HG02610 (cell line): ENCODE results near the gene EPB41L4A.

Experiments used
- ATAC-seq: cut with Tn5 transposase; IDR thresholded peaks from one replicate; pipeline ENCODE4 v1.9.1; 2021; ENCODE audit warnings: mild to moderate bottlenecking, moderate library complexity; ENCODE audit not compliant: unreplicated experiment

EPB41L4A gene

GRCh38 chr5:112316006-112316405, 103.1 kb downstream of the EPB41L4A start:
- ATAC-seq = no peak

DNA sequence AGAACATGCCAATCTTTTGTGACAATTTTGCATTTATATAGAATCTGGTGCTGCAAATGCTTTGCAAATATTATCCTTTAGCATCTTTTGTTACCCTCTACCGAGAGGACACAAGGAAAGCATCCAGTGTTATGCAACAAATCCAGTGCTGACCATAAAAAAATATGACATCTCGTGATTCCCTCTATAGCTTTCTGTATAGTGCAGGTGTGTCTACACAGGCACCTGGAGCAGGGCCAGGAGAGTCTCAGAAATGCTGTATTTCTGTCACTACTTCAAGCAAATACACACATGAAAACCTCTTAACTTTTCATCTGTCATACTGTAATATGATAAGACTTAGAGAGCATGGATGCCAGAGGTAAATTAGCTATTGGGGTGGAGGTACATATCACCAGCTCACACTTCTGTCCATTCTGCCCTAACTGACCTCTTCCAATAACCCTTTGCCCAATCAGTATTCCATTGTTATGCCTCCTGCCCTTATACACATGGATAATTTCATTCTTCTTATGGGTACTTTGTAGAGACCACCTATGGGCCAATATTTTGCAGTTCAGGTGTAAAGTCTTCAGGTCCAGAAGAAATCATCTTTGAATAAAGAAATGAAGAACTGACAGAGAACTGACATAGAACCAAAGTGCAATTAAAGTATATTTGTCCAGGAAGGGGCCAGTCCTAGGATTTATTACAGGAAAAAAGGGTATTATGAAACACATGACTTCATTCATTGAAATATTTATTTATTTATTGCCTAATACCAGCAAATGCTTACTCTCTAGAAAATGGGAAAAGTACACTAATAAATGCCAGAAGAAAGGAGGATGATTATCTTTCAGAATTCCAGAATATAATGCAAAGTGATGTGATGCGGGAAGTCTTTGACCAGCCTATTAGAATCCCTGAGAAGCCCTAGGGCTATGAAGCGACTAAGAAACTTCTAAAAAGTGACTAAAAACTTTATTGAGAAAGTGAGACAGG, 106.5 kb downstream of the EPB41L4A start:
- ATAC-seq = no peak

- ATAC-seq = no peak
These were observed 108.3 kb downstream of the EPB41L4A start for GRCh38 chr5:112310746-112311145.

DNA sequence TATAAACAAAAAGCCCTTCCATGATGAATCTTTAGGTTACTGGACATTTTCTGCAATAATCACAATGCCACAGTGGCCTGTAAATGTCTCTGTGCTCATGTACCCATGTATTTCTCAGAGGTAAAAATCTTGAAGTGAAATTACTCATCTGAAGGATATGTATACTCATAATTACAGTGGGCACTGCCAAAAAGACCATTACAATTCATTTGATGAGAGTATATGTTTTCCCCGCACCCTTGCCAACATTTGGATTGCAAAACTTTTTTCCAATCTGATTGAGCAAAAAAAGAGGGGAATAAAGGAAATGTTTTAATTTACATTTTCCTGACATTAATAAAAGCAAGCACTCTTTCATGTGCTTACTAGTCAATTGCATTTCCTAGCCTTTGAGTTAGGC, 110.5 kb downstream of the EPB41L4A start:
- ATAC-seq = no peak

- no peak for ATAC-seq
These were observed 112.1 kb downstream of the EPB41L4A start for GRCh38 chr5:112306956-112307355.

DNA sequence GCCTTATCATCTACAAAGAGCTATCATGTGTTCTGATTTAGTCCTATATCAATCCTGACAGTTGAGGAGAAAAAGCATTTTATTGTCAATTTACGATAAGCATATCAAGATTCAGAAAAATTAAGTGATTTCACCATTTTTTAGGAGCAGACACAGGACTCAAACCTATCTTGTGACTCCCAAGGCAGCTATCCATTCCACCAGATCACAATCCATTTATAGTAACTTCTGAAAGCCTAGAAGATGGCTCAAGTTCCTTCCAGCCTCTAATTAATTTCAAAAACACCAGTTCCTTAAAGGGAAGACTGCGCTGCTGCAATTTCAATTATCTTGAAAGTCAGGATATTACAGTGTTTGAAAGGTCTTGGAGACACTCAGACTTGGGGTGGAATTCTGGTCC, 114.3 kb downstream of the EPB41L4A start:
- ATAC-seq = no peak

DNA sequence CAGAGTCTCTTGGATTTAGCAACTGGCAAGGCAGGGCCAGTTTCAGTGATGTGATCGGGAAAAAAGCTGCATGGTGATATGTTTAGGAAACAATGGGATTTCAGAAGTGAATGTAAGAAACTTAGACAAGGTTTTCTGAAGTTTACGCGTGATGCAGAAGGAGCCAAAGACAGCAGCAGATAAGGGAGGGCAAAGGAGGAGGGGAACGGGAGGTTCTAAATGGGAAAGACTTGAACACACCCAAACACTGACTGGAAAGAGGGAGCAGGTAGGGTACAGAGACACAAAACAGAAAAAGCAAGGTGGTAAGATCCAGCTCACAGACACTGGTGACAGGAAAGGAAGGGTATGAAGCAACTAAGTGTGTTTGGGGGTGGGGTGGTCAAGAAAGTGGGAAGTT, 115.4 kb downstream of the EPB41L4A start:
- ATAC-seq = no peak

DNA sequence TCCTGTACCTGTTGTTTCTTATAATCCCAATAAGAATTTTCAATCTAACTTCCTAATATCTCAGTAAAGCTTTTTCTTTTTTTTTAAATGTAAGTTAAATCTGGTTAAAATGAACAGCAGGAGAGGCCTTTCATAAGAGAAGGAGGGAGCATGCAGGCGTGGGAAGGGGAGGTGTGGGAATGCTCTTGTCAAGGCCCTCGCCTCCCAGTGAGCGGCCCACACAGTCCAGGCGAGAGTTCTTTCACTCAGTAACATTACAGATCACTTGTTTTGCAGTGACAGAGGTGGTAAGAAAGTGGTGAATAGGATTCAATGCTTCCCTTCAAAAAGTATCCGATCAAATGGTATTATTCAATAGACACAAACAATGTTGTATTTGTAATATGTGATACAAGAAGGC, 125.0 kb downstream of the EPB41L4A start:
- no peak for ATAC-seq

GRCh38 chr5:112293587-112293986, 125.5 kb downstream of the EPB41L4A start:
- ATAC-seq = no peak

DNA sequence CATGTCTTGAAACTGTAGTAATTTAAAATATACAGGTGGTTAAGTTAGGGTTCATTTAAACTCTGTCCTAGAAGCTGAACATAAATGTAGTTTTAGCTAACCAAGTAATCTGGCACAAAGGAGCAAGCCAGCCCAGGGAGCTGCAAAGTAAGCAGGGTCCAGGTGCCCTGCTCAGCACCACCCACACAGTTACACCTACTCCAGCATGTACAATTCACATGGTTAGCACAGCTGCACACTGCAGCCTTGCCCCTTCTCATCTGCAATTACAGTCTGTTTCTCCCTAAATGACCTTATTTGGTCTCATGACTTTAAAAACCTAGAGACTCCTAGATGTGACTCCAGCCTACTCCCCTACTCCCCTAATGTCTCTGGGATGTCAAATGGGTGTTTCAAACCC, 128.4 kb downstream of the EPB41L4A start:
- ATAC-seq = no peak

DNA sequence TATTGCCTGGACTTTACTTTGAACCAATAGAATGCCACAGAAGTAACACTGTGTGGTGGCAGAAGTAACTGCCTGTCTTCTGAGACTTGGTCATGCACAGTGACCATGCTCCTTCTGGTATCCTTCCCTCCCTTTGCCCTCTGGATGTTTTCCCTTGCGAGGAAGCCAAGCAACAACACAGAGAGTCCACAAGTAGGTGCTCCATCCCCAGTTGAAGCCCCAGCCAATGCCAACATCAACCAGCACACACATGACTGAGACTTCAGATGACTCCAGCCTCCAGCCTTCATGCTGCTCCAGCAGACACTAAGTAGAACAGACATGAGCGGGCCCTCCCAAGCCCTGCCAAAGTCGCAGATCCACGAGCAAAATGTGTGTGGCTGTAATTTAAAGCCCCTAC, 129.6 kb downstream of the EPB41L4A start:
- ATAC-seq = no peak

DNA sequence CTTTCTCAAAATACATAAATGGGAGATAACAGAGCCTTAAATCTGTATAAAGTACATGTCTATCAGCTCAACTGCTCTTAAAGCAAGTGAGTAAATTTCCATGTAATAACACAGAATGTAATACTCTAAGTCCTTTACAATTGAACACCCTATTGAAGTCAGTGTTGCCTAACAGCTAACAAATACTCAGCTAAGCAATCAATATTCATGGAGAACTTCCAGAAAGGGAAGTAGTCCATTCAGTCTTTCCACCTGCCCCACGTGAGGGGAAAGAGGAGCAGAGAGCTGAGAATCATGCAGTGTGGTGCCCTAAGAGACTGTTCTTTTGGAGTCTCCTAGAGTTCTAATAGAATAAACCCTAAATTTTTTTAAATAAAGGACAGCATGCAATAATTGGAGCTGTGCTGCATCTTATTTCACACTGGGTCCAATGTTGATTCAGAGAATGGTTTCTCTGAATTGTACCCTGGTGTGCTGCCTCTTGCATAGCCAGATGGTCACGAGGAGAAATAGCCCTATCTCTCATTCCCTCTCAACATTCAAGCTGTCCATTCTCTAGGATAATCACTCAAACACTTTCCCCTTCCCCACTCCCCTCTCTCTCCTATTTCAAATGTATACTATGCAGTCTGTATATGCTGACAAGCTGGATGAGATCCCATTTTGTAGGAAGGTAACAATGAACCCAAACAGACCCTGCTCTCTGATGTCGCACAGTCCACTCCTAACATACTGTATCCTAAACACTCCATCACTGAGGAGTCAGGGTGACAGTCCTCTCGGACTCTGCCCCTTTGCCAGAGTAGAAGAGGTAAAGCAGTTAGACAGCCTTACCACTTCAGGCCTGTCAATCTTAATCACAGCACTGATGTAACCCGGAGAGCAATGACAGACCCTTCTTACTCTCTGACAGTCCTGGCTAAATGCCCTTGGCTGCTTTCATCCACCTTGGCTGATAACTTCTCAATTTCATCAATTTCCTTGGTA, 134.8 kb downstream of the EPB41L4A start:
- ATAC-seq = no peak

- ATAC-seq = no peak
These were observed 136.0 kb downstream of the EPB41L4A start for GRCh38 chr5:112283034-112283582.

GRCh38 chr5:112279082-112279481, 140.0 kb downstream of the EPB41L4A start:
- no peak for ATAC-seq

GRCh38 chr5:112276991-112277390, 142.1 kb downstream of the EPB41L4A start:
- ATAC-seq = no peak

DNA sequence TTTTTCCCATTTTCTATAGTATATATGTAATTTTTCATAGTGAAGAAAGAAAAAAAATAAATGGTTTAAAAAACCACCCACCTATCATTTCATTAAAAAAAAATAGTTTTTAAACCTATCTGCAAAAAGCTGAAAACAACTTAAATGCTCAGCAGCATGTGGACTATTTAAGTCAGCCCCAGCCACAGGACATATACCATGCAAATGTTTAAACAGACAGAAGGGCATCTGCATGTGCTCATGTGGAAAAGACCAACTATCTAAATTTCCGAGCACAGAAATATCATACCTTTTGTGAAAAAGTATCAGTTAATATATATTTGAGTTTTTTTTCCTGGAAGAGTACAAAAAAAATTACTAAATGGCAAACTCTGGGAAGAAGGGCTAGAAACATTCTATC, 143.4 kb downstream of the EPB41L4A start:
- ATAC-seq = no peak

DNA sequence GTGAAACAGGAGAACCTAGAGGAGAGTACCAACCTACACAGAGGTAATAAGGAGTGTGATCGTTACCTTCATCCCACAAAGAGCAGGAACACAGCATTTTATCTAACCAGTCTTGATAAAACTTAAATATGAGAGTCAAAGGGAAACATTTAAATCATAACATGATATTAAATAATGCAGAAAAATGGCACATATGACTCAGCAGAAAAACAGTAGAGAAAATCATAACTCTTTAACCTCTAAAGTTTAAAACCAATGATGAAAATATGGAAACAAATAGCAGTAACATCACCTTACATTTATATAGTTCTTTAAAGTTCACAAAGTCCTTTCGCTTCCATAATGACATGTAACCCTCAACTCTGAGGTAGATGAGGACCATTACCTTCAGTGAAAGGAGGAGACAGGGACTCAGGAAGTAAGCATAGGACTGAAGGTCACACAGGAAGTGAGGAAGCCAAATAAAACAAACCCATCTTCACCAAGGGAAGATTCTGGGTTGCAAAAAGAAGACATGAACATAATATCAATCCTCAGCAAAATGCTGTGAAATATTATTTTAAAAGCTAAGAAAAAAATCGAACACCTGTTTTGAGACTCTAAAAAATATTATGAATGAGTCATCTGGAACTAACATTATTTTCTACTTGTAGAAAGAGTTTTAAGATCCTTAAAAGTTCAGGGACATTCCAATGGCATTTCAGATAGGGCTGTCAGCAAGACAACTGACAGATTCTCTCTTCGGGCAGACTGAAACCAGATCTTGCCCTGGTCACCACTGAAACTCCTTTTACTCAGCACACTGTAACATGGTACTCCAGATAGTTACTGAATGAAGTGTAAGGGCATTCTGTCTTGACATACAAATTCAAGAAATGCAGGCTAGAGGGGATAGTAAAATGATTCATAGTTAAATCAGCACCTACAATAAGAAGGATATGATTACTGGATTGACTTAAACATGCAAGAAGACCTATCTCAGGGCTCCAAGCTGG, 148.5 kb downstream of the EPB41L4A start:
- ATAC-seq = no peak

- no peak for ATAC-seq
These were observed 151.8 kb downstream of the EPB41L4A start for GRCh38 chr5:112267231-112267630.

- no peak for ATAC-seq
These were observed 154.4 kb downstream of the EPB41L4A start for GRCh38 chr5:112264666-112265065.

GRCh38 chr5:112264151-112264550, 154.9 kb downstream of the EPB41L4A start:
- no peak for ATAC-seq
